ENCODE results near the gene FUZ.

DNA sequence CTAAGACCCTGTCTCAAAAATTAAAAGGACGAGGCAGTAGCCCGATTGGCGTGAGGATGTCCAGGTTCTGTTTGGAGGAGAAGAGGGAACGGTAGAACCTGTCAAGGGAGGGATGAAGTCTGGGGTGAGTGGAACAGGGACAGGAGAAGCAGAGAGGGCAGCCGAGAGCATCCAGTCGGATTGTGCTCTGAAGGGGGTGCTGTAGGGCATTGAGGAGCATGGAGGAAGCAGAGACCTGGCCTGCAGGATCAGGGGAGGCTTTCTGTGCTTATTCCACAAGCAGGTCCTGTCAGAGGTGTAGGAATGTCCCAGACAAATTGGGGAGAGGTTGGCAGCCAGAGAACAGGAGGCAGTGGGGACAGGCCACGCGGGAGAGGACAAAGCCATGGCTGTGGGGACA is 32.2 kb downstream of the FUZ start:
- TF ChIP-seq POLR2A (IDR thresholded peaks at IDR 0.05) = no peak
- TF ChIP-seq, protein P1, sequence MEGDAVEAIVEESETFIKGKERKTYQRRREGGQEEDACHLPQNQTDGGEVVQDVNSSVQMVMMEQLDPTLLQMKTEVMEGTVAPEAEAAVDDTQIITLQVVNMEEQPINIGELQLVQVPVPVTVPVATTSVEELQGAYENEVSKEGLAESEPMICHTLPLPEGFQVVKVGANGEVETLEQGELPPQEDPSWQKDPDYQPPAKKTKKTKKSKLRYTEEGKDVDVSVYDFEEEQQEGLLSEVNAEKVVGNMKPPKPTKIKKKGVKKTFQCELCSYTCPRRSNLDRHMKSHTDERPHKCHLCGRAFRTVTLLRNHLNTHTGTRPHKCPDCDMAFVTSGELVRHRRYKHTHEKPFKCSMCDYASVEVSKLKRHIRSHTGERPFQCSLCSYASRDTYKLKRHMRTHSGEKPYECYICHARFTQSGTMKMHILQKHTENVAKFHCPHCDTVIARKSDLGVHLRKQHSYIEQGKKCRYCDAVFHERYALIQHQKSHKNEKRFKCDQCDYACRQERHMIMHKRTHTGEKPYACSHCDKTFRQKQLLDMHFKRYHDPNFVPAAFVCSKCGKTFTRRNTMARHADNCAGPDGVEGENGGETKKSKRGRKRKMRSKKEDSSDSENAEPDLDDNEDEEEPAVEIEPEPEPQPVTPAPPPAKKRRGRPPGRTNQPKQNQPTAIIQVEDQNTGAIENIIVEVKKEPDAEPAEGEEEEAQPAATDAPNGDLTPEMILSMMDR (IDR thresholded peaks at IDR 0.05) = no peak
